HG03108 (cell line): Measurements from ENCODE around the gene PROSER2.
A peak's percentile ranks its signal among the peaks of the same experiment; 100 is the strongest.
"Not testable (repeated sequence)": the region's sequence is repeated elsewhere in the genome, so short reads cannot be mapped to it uniquely, and the experiment has no call there.

Experiments used
- ATAC-seq: cut with Tn5 transposase; IDR thresholded peaks from one replicate; pipeline ENCODE4 v1.9.1; 2021; ENCODE audit warnings: moderate library complexity; ENCODE audit not compliant: unreplicated experiment

PROSER2 gene

GRCh38 chr10:11832042-11832441 is 8.9 kb downstream of the PROSER2 start:
- ATAC-seq, result no peak

- ATAC-seq, result no peak
These were observed 11.9 kb downstream of the PROSER2 start for GRCh38 chr10:11835061-11835460.

- no peak for ATAC-seq
These were observed 12.5 kb downstream of the PROSER2 start for GRCh38 chr10:11835704-11836103.

- no peak for ATAC-seq
These were observed 14.4 kb downstream of the PROSER2 start for GRCh38 chr10:11837372-11838161.

GRCh38 chr10:11838298-11838852 is 15.2 kb downstream of the PROSER2 start:
- no peak for ATAC-seq

- no peak for ATAC-seq
These were observed 18.2 kb downstream of the PROSER2 start for GRCh38 chr10:11841375-11841774.

GRCh38 chr10:11842411-11842810 is 19.3 kb downstream of the PROSER2 start:
- ATAC-seq, result no peak

- ATAC-seq, result no peak
These were observed 22.0 kb downstream of the PROSER2 start for GRCh38 chr10:11845113-11845512.

GRCh38 chr10:11846542-11846941 is 23.4 kb downstream of the PROSER2 start:
- no peak for ATAC-seq

GRCh38 chr10:11849277-11849676 is 26.1 kb downstream of the PROSER2 start:
- no peak for ATAC-seq

- no peak for ATAC-seq
These were observed 26.8 kb downstream of the PROSER2 start for GRCh38 chr10:11849911-11850310.

- ATAC-seq, result no peak
These were observed 28.8 kb downstream of the PROSER2 start for GRCh38 chr10:11851910-11852309.

GRCh38 chr10:11852637-11853036 is 29.5 kb downstream of the PROSER2 start:
- ATAC-seq, result not testable (repeated sequence)

- no peak for ATAC-seq
These were observed 30.3 kb downstream of the PROSER2 start for GRCh38 chr10:11853468-11853867.

GRCh38 chr10:11854301-11854700 is 31.1 kb downstream of the PROSER2 start:
- ATAC-seq, result no peak

- ATAC-seq, result no peak
These were observed 32.9 kb downstream of the PROSER2 start for GRCh38 chr10:11856089-11856488.

GRCh38 chr10:11856678-11857077 is 33.5 kb downstream of the PROSER2 start:
- ATAC-seq, result no peak

GRCh38 chr10:11858093-11858492 is 34.9 kb downstream of the PROSER2 start:
- ATAC-seq, result no peak

- ATAC-seq, result no peak
These were observed 38.2 kb downstream of the PROSER2 start for GRCh38 chr10:11861341-11861740.

- no peak for ATAC-seq
These were observed 38.8 kb downstream of the PROSER2 start for GRCh38 chr10:11861811-11862428.

- peak; percentile 67 for ATAC-seq
These were observed 40.4 kb downstream of the PROSER2 start for GRCh38 chr10:11863353-11864109.
